Fibroblast of lung (primary cell): Measurements from ENCODE around the gene TRIM46. TPM values are rescaled to one million over a fixed set of nuclear protein-coding genes. Genes with fewer than 3 reads are reported as not detected.

Experiments
- DNase-seq, 2 donors: peaks; one replicate each; pipeline versions ENCODE4 v3.0.0 to v3.0.0-alpha.2; 2010; ENCODE audit warnings: low read depth in 2 of 2
- H2AFZ ChIP-seq: 2 replicates; pipeline ENCODE4 v1.5.1; 2012; ENCODE audit warnings: low read length, control low read depth, inconsistent platforms
- H3K27ac ChIP-seq: 2 replicates; pipeline ENCODE4 v1.5.1; 2011; ENCODE audit warnings: low read length, control low read depth; ENCODE audit not compliant: insufficient read depth
- H3K27me3 ChIP-seq: 2 replicates; pipeline ENCODE4 v1.5.1; 2011; ENCODE audit warnings: mild to moderate bottlenecking, low read length; ENCODE audit not compliant: control insufficient read depth, insufficient read depth
- H3K36me3 ChIP-seq: 2 replicates; pipeline ENCODE4 v1.5.1; 2011; ENCODE audit warnings: low read length; ENCODE audit not compliant: control insufficient read depth, insufficient read depth
- H3K4me1 ChIP-seq: 2 replicates; pipeline ENCODE4 v1.5.1; 2011; ENCODE audit warnings: low read length; ENCODE audit not compliant: control insufficient read depth, insufficient read depth; ENCODE audit errors: extremely low read depth
- H3K4me2 ChIP-seq: 2 replicates; pipeline ENCODE4 v1.5.1; 2011; ENCODE audit warnings: low read length, control low read depth; ENCODE audit not compliant: insufficient read depth; ENCODE audit errors: extremely low read depth
- H3K4me3 ChIP-seq, 4 experiments: fragments of 200-600 bp in 1 of 4; sonication (generic) in 1 of 4; replicated peaks in 1 of 4; 2 replicates each; pipeline ENCODE4 v1.5.1; 2011 to 2016; ENCODE audit warnings: low read length in 4 of 4, low read depth in 3 of 4, mild to moderate bottlenecking in 3 of 4, control low read depth in 2 of 4, inconsistent platforms in 1 of 4, mixed read lengths in 1 of 4; ENCODE audit not compliant: insufficient read depth in 1 of 4; ENCODE audit errors: control extremely low read depth in 1 of 4
- H3K79me2 ChIP-seq: 2 replicates; pipeline ENCODE4 v1.5.1; 2012; ENCODE audit warnings: mild to moderate bottlenecking, low read length, inconsistent platforms; ENCODE audit not compliant: control insufficient read depth, insufficient read depth
- H3K9ac ChIP-seq: 2 replicates; pipeline ENCODE4 v1.5.1; 2011; ENCODE audit warnings: mild to moderate bottlenecking, low read length, control low read depth; ENCODE audit not compliant: insufficient read depth
- H3K9me3 ChIP-seq: 2 replicates; pipeline ENCODE4 v1.5.1; 2012; ENCODE audit warnings: low read depth, low read length; ENCODE audit not compliant: control insufficient read depth, insufficient read depth
- H4K20me1 ChIP-seq: 2 replicates; pipeline ENCODE4 v1.5.1; 2011; ENCODE audit warnings: low read length; ENCODE audit not compliant: control insufficient read depth, insufficient read depth; ENCODE audit errors: extremely low read depth
- CTCF ChIP-seq, 2 donors: IDR thresholded peaks in 1 of 2; conservative IDR thresholded peaks in 1 of 2; 1 replicate in 1 of 2; 2 replicates in 1 of 2; pipeline ENCODE4 v1.5.1; 2011 to 2012; ENCODE audit warnings: low read length in 2 of 2, control low read depth in 1 of 2, inconsistent platforms in 1 of 2, low read depth in 1 of 2, mild to moderate bottlenecking in 1 of 2
- EZH2 ChIP-seq: IDR thresholded peaks from 2 replicates; pipeline ENCODE4 v1.5.1; 2012; ENCODE audit warnings: low read length, control low read depth, mild to moderate bottlenecking; ENCODE audit errors: missing control alignments
- polyA plus RNA-seq, 2 donors: library from polyadenylated mRNA; depleted of rRNA in 1 of 2; stranded (reverse) in 1 of 2; unstranded in 1 of 2; fragments of >200 nt; gene quantifications; 2 replicates each; pipeline ENCODE4 v1.2.1, GENCODE V29; 2011 to 2012; ENCODE audit warnings: missing spikeins in 1 of 2
- total RNA-seq: library from RNA; depleted of rRNA; stranded (reverse); fragments of >200 nt; gene quantifications from 2 replicates; pipeline ENCODE4 v1.2.1, GENCODE V29; 2014

TRIM46 gene
- total and polyA plus RNA-seq, 2 donors (not counting 1 experiment from before 2014, with no cell fraction given): 1.9 to 4.0 TPM

DNA sequence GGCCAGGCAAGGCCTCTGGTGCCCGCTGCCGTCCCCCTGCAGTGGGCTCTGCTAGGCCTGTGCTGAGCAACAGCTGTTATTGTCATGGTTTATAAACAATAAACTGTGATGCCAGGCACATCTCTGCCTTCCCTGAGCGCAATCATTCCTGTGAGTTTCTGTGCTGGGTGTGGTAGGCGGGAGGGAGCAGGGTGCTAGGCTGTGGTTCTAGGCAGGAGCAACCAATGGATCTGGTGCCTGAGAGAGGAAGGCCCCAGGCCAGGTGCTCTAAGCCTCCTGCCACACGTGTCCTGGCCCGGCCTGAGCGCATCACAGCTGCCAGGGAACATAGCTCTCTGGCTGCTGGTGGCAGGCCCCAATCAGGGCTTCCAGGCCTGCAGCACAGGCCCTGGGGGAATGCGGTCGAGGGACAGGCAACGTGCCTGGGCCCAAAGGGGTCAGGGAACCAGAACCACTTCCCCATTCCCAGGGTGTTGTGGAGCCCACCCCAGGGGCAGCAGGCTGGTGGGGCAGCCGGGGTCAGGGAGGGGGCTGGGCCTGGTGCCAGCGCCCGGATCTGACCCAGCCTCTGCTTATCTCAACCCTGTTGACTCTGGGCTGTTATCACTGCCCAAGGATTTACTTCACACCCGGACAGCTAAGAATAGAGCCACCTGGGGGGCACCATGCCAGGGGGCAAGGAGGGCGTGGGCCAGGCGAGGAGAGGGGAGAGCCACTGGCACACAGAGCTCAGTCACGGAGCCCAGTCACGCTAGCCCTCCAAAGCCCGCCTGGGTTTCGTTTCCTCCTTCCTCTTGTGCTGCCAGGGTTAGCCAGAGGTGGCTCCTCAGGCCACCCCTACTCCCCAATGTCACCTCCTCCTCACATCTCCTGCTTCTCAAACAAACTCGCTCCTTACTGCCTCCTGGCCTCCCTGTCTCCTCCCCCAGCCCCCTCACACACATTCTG lies 11.5 kb downstream of the TRIM46 start:
- Histone ChIP-seq H3K9ac (no peak overlapping the region), H3K4me2 (no peak overlapping the region), H3K27ac (no peak overlapping the region), H3K4me3 (no peak overlapping the region), H3K9me3 (no peaks in the 10 kb centered on the region), H3K79me2 (no peaks in the 10 kb centered on the region), H2AFZ (no peak overlapping the region), H3K4me1 (no peaks in the 10 kb centered on the region), H3K27me3 (no peaks in the 10 kb centered on the region), H4K20me1 (no peaks in the 10 kb centered on the region), H3K36me3 (peaks cover 5% of the 10 kb centered on the region)
- TF ChIP-seq CTCF (conservative IDR thresholded peaks at IDR 0.05 in 1 of 2, IDR thresholded peaks at IDR 0.05 in 1 of 2; ENCODE audit: low read depth in 1 of 2, low read length in 2 of 2) (no peak), EZH2 (no peak)
- DNase-seq: no peak

DNA sequence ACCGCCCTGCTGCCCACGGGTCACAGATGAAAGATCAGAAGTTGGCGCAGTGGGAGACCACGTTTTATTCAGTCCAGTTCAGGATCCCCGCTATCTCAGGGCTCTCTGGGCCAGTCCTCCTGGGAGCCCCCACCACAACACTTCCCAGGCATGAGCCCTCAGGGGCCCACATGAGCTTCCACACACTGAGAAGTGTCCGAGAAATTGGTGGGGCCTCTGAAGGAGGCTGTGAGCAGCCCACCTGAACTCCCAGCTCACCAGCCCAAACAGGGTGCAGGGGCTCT lies 12.1 kb downstream of the TRIM46 start:
- no peaks in the 10 kb centered on the region for H4K20me1 ChIP-seq
- no peaks in the 10 kb centered on the region for H3K27me3 ChIP-seq
- no peak for DNase-seq
- H3K79me2 ChIP-seq: no peaks in the 10 kb centered on the region
- no peaks in the 10 kb centered on the region for H3K9me3 ChIP-seq
- peaks cover 5% of the 10 kb centered on the region for H3K36me3 ChIP-seq
- no peak overlapping the region for H3K4me2 ChIP-seq
- H3K9ac ChIP-seq: no peak overlapping the region
- no peak overlapping the region for H3K4me3 ChIP-seq
- no peak overlapping the region for H2AFZ ChIP-seq
- H3K27ac ChIP-seq: no peak overlapping the region
- TF ChIP-seq CTCF (conservative IDR thresholded peaks at IDR 0.05 in 1 of 2, IDR thresholded peaks at IDR 0.05 in 1 of 2; ENCODE audit: low read depth in 1 of 2, low read length in 2 of 2) (no peak), EZH2 (no peak)
- no peaks in the 10 kb centered on the region for H3K4me1 ChIP-seq

- Histone ChIP-seq H3K9me3 (no peaks in the 10 kb centered on the region), H3K27me3 (no peaks in the 10 kb centered on the region), H4K20me1 (no peaks in the 10 kb centered on the region), H3K79me2 (no peaks in the 10 kb centered on the region), H3K4me2 (no peak overlapping the region), H3K4me1 (no peaks in the 10 kb centered on the region), H3K9ac (no peak overlapping the region), H3K27ac (no peak overlapping the region), H3K36me3 (peaks cover 5% of the 10 kb centered on the region), H3K4me3 (no peak overlapping the region), H2AFZ (no peak overlapping the region)
- TF ChIP-seq CTCF (conservative IDR thresholded peaks at IDR 0.05 in 1 of 2, IDR thresholded peaks at IDR 0.05 in 1 of 2; ENCODE audit: low read depth in 1 of 2, low read length in 2 of 2): no peak
- no peak for TF ChIP-seq EZH2
- no peak for DNase-seq
Observed at GRCh38 chr1:155186067-155186793, 12.6 kb downstream of the TRIM46 start.
